Measurements from ENCODE around the gene ADCY1.

ADCY1 gene

DNA sequence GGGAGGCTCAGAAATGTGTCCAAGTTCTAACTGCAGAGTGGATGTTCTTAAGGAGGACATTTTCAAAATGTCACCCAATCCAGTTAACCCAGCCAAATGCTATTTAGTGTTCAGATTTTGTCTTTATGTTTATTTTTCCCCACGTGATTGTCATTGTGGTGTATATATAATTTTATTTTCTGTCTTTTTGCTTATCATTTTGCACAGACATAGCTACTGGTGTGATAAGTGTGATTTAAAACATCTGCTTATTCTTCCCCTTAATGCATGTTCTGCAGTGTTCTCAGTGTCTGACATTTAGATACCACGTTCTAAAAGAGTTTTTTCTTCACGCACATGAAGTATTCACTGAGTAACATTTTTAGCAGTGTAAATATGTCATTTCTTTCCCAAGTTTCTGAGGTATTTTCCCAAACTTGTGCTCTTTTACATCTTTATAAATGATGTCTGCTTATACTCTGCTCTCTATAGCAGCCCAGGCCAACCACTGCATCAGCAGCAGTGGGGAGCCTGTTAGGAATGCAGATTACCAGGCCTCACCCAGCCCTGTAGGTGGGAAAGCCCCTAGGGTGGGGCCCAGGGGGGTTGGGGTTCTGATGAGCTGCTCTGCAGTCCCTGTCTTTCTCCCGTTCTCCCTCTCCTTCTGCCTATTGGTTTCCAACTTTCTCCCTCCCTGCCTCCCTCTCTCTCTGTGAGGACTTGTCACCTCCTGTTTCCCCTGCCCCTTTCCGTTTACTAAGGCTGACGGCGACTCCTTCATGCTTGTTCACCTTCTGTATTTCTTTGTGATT lies 20.8 kb downstream of the ADCY1 start:
- ATAC-seq, result no peak

- ATAC-seq, result no peak
Measured at GRCh38 chr7:45595809-45596664, 21.9 kb downstream of the ADCY1 start.

- no peak for ATAC-seq
Measured at GRCh38 chr7:45596665-45597095, 22.5 kb downstream of the ADCY1 start.

- ATAC-seq, result no peak
Measured at GRCh38 chr7:45597286-45597984, 23.3 kb downstream of the ADCY1 start.

DNA sequence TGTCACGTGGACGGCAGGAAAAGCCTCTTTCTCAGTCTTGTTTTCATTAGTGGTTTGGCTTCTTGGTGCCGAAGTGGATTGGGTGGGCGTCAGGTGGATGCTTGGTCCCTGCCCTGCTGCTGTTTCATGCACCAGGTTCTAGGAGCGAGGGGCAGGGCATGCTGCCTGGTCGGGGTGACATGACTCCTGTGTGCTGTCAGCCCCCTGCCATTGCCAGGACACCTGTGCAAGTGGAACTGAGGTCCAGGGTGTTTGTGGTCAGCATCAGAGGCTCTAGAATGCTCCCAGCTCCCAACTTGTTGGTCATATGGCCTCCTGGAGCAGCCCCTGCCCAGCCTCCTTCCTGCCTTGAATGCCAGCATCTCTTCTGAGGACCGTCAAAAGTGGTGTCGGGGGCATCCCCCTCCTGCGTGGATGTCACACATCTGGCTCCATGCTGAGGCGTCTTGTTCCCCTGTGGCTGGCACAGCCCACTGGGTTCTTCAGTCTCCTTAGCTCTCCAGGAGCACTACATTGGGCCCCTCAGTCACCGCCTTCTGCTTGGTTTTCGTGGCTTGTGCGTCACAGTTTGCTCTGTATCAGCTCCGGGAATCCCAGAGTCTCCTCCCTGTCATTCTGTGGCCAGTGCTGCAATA lies 24.8 kb downstream of the ADCY1 start:
- ATAC-seq, result no peak

DNA sequence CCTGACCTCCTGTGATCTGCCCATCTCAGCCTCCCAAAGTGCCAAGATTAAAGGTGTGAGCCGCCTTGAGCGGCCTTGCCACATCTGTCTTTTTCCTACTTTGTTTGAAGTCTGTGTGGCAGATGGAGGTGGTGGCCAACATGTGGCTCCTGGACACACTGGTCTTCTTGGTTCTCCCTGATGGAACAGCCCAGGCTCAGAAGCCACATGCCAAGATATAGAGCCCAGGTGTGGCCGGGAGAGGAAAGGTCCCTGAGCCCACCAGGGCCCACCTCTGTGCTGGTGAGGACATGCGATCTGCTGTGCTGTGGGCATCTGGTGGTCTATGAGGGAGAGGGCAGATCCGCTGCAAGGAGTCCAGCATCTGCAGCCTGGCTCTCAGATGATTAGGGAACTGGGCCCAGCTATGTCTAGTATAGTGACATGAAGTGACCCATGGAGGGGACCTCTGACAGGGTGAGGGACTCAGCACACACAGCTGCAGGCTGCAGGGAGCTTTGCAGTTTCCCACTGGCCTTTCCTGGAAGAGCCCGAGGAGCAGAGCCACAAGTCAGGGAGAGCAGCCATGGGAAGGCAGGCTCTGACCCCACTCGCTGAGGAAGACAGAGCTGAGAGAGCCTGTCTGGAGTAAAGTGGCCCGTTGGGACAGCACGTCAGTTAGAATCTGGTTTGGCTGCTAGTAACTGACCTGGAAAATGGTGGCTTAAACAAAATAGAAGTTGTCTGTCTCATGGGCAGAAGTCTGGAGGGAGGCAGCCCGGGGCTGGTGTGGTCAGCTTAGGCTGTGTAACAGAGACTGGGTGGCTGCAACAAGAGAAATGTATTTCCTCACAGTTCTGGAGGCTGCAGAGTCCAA lies 25.9 kb downstream of the ADCY1 start:
- ATAC-seq, result no peak

DNA sequence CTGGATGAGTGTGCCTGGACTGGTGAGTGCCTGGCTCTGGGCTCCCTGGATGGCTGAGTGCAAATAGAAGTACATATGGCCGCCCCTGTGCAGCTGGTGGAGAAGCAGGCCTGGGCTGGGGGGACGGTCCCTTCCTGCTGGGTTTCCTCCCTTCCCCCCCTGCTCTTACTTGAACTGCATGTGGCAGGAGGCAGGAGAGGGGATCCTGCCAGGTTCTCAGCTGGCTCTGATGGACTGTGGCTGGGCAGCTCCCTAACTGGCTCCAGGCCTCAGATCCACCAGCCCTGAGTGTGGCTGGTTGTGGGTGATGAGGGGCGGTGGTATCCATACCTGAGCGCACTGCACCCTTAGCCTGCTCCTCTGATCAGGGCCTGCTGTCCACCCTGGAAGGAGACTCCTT lies 26.9 kb downstream of the ADCY1 start:
- ATAC-seq, result no peak

- ATAC-seq, result no peak
Measured at GRCh38 chr7:45601816-45602540, 27.8 kb downstream of the ADCY1 start.

- ATAC-seq, result no peak
Measured at GRCh38 chr7:45606050-45606449, 31.9 kb downstream of the ADCY1 start.

DNA sequence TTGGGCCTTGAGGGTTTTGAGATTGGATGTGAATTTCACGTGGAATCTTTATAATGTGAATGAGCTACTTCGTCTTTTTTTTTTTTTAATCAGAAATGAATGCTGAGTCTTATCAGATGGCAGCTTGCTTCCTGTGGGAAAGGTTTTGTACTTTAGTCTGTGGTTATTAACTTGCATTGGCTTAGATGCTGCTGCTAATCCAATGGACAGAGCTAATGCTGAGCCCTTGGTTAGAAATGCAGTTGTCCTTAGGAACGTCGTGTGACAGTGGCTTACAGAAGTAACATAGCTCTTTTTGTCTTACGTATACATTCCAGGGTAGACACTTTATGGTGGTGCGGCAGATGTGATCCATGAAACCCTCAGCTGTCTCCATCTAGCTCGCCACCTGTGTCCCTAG lies 32.8 kb downstream of the ADCY1 start:
- no peak for ATAC-seq

GRCh38 chr7:45609180-45609579 lies 35.0 kb downstream of the ADCY1 start:
- ATAC-seq, result no peak

GRCh38 chr7:45610019-45610418 lies 35.9 kb downstream of the ADCY1 start:
- no peak for ATAC-seq

GRCh38 chr7:45610660-45611299 lies 36.6 kb downstream of the ADCY1 start:
- no peak for ATAC-seq

- no peak for ATAC-seq
Measured at GRCh38 chr7:45617166-45617565, 43.0 kb downstream of the ADCY1 start.

DNA sequence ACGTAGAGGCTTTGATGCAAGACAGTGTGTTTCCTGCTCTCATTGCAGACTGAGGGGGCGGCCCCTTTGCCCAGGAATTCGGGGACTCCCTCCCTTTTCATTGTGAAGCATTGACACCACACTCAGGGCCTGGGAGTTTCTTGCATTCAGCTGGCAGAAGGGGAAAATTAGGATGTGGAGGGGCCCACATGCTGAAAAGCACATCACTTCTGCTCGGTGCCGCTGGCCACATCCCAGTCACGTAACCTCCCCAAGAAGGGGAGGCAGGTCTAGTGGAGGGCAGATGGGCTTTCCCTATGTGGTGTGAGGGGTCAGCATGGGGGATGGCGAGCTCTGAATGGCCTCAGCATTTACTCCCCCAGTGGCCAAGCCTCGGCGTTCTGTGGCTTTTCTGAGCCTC lies 47.9 kb downstream of the ADCY1 start:
- no peak for ATAC-seq

DNA sequence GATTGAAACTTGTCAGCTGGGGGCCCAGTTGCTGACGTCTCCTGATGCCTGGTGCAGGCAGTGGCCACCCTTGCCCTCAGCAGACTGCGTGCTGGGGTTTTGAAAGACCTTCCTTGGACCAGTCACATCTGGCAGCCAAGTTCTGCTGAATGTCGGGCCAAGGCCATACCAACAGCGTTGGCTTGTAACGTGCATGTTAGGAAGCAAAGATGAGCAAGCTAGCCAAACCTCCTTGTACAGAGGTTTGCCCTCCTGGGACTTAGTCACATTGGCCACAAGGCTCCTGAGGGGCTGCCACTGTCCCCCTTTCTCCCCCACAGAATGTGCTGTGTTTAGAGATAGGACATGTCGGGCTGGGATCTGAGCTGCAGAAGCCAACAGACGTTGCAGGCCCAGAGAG lies 49.0 kb downstream of the ADCY1 start:
- no peak for ATAC-seq

- ATAC-seq, result no peak
Measured at GRCh38 chr7:45623740-45624391, 49.7 kb downstream of the ADCY1 start.

- no peak for ATAC-seq
Measured at GRCh38 chr7:45624392-45624760, 50.2 kb downstream of the ADCY1 start.

GRCh38 chr7:45625067-45625466 lies 50.9 kb downstream of the ADCY1 start:
- no peak for ATAC-seq

Data from activated CD4-positive, CD25-positive, alpha-beta regulatory T cell treated with anti-CD3 and anti-CD28 coated beads, Interleukin-2, amount 50 U/mL, for 24 hours (primary cell).